GM21786 (cell line): Measurements from ENCODE around the gene NT5E.

Experiments used
- ATAC-seq: cut with Tn5 transposase; IDR thresholded peaks from one replicate; pipeline ENCODE4 v1.9.1; 2021; ENCODE audit not compliant: unreplicated experiment

NT5E gene

GRCh38 chr6:85459224-85459901, 9.5 kb downstream of the NT5E start:
- ATAC-seq, result no peak

- peak; percentile 27 for ATAC-seq
These were observed 10.5 kb downstream of the NT5E start for GRCh38 chr6:85460154-85460920.

- ATAC-seq, result peak; percentile 73
These were observed 11.3 kb downstream of the NT5E start for GRCh38 chr6:85460921-85461797.

GRCh38 chr6:85461798-85462170, 11.9 kb downstream of the NT5E start:
- no peak for ATAC-seq

GRCh38 chr6:85462673-85463072, 12.8 kb downstream of the NT5E start:
- ATAC-seq, result no peak

GRCh38 chr6:85463621-85464259, 13.9 kb downstream of the NT5E start:
- ATAC-seq, result no peak

GRCh38 chr6:85464260-85464644, 14.4 kb downstream of the NT5E start:
- no peak for ATAC-seq

- no peak for ATAC-seq
These were observed 14.9 kb downstream of the NT5E start for GRCh38 chr6:85464722-85465150.

GRCh38 chr6:85465762-85466161, 15.9 kb downstream of the NT5E start:
- peak; percentile 46 for ATAC-seq

GRCh38 chr6:85468326-85468725, 18.4 kb downstream of the NT5E start:
- ATAC-seq, result no peak

GRCh38 chr6:85469276-85470022, 19.6 kb downstream of the NT5E start:
- ATAC-seq, result no peak

GRCh38 chr6:85470023-85470410, 20.1 kb downstream of the NT5E start:
- no peak for ATAC-seq

- ATAC-seq, result no peak
These were observed 22.9 kb downstream of the NT5E start for GRCh38 chr6:85472744-85473143.

- ATAC-seq, result no peak
These were observed 23.9 kb downstream of the NT5E start for GRCh38 chr6:85473748-85474147.

- no peak for ATAC-seq
These were observed 26.6 kb downstream of the NT5E start for GRCh38 chr6:85476532-85476931.

GRCh38 chr6:85479208-85479607, 29.3 kb downstream of the NT5E start:
- ATAC-seq, result no peak

GRCh38 chr6:85482206-85482904, 32.5 kb downstream of the NT5E start:
- no peak for ATAC-seq

- peak; percentile 90 for ATAC-seq
These were observed 33.2 kb downstream of the NT5E start for GRCh38 chr6:85482905-85483700.

GRCh38 chr6:85483846-85484245, 34.0 kb downstream of the NT5E start:
- ATAC-seq, result no peak
